Globus pallidus (tissue), 1 donor: ENCODE measurements around the gene NCKAP1.
A peak's percentile ranks its signal among the peaks of the same experiment; 100 is the strongest.

Experiments used
- DNase-seq: peaks from one replicate; pipeline ENCODE4 v3.0.0-alpha.2; 2015; ENCODE audit warnings: low spot score

NCKAP1 gene

DNA sequence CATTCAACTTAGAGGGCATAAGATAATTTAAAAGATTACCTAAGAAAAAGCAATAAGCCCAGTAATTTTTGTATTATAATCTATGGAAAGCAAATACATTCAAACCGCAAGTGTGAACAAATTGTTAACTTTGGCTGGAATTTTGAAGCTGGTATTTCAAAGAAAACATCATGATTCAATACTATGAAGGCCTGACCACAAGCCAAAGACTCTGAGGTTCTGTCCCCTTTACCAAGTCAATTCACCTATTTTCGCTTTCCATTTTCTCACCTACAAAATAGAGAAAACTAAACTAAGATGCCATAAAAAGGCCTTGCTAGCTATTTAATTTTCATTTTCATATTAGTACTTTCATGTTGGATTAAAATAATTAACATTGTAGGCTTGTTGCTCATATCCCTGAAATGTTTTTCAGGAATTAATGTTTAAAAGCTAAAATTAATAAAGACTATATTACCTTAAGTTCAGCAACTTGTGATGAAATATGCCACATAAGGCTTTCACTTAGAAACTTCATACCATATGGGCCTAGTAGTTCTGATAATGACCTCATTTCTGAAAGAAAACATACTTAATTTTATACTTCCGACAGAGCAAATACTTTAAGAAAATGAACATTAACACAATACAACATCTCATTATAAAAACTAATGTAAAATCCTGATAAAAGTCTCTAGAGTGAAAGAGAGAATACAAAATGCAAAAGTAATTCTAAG is 86.2 kb downstream of the NCKAP1 start:
- DNase-seq = no peak

GRCh38 chr2:182950546-182950945 is 87.7 kb downstream of the NCKAP1 start:
- DNase-seq = no peak

DNA sequence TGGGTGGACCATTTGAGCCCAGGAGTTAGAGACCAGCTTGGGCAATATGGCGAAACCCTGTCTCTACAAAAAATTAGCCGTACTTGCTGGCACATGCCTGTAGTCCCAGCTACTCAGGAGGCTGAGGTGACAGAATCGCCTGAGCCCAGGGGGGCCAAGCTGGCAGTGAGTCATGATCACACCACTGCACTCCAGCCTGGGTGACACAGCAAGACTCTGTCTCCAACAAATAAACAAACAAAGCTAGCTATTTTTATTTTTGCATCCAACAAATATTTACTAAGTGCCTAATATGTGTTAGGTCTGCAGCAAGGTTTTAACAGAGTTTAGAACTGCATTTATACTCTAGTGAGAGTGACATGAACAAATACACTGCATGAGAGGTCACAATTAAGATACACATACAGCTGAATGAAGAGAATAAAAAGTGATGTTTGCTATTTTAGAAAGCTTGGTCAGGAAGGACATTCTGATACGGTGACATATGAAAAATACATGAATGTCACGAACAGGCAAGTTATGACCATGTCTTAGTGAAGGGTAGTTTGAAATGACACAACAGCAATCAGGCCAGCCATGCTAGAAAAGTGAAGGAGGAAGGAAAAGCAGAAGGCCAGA is 88.6 kb downstream of the NCKAP1 start:
- DNase-seq = no peak

DNA sequence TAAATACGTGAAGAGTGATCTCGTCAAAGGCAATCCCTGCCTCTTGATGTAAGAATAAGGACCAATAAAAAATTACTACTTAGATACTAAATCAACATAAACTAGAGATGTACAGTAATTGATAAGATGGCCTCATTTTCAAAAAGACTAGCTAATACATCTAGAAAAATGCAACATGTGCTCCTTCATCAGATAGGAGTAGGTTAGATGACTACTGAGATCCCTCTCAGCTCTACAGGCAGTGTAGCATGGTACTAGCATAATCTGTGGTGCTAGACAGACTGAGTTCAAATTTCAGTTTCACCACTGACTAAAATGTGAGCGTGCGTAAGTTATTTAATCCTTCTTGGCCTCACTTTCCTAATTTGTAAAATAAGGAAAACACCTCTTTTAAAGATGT is 89.2 kb downstream of the NCKAP1 start:
- no peak for DNase-seq

- DNase-seq = no peak
Observed at GRCh38 chr2:182946958-182947369, 91.3 kb downstream of the NCKAP1 start.

DNA sequence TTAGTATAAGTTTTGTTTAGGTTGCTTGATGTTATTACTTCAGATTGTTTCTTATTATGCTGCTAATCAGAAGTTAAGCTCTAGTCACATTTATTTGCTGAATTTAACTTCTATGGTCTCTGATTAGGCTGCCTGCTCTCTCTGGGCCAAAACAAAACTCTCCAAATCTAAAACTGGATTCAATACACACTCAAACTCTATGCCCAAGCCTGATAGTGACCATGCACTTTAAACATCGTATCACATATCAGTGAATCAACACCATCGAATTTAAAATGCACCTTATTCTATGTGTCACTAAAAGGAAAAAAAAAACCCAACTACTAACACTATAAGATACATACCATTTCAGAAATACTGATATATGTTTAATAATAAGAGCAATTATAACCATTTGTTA is 94.9 kb downstream of the NCKAP1 start:
- no peak for DNase-seq

DNA sequence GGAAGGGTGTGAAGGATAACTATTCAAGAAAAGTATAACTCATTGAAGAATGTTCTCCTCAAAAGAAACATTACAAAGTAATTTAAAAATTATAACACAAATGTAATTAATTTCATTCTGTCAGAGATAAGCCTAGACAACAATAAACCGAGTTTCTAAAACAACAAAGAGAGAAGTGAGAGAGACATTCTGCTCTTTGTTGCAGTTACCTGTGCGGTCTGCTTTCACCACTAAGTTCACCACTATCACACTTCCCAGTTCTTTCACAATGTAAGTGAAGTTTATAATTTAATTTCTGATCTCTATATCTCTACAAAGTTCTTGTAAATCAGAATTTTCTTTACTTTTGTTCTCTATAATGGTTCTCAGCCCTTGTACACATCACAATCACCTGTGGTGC is 95.5 kb downstream of the NCKAP1 start:
- DNase-seq = no peak

- no peak for DNase-seq
Observed at GRCh38 chr2:182941919-182942318, 96.3 kb downstream of the NCKAP1 start.

DNA sequence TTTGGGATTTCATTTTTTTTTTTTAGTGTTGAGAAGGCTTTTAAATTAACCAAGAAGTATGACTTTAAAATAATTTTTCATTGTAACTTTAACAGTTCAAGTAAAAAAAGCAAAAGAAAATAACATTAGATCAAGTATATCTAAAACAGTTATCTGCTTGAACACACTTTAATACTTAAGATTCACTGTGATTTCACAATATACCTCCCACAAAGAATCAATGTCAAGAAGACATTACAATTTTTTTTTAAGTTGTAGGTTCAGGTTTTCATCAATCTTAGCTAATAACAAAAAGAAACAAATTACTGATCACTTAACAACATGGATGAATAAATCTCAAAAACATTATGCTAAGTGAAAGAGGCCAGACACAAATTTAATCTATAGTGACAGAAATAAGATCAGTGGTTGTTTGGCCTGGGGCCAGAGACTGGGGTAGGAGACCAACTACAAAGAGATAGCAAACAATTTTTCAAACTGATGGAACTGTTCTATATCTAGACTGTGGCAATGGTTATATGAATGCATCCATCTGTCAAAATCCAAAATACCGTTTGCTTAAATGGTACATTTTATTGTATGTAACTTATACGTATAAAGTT is 97.0 kb downstream of the NCKAP1 start:
- no peak for DNase-seq

- no peak for DNase-seq
Observed at GRCh38 chr2:182937870-182938269, 100.4 kb downstream of the NCKAP1 start.

DNA sequence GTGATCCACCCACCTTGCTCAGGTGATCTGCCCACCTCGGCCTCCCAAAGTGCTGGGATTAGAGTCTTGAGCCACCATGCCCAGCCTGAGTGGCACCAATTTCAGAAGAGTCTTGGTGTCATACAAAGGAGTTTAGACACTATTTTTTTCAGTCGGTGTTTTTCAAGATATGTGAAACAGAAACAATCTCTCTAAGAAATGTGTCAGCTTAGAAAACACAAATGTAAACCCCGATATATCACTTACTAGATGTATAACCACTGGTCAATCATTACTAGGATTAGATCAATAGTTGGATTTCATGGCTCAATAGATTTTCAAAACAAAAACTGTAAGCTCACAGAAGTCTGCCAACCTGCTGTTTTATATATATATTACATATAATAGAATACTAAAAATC is 104.6 kb downstream of the NCKAP1 start:
- DNase-seq = no peak

DNA sequence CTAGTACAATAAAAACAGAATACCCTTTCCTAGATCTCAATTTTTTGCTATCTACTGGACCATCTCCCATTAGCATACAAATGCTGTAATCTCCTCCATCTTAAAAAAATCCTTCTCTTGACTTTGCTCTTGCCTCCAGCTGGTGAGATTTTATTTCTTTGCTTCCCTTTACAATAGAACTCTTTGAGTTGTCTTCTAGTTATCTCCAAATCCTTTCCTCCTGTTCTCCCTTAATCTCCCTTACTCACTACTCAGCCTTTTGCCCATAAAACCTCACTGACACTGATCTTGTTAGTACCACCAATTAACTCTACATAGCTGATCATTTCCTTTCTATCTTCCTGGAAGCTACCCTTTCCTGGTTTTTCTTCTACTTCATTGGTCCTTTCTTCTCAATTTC is 108.3 kb downstream of the NCKAP1 start:
- DNase-seq = no peak

DNA sequence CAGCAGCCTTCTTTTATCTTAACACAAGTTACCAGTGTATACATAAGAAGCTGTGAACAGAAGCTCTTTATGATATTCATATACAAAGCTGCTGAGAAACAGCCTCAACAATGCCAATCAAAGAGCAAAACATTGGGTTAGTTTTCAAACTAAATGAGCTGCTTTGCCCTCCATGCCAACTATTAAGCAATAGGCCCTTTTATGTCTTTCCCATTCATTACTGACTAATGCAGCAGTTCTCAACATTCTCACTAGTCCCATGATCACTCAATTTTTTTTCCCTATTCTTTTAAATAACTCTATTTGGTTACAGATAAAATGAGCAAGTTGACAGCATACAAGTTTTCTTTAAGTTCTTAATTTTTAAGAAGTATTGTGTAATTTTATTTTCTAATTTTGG is 114.0 kb downstream of the NCKAP1 start:
- peak; percentile 87 for DNase-seq

GRCh38 chr2:182921234-182921633 is 117.0 kb downstream of the NCKAP1 start:
- no peak for DNase-seq

- DNase-seq = no peak
Observed at GRCh38 chr2:182920631-182921056, 117.6 kb downstream of the NCKAP1 start.

DNA sequence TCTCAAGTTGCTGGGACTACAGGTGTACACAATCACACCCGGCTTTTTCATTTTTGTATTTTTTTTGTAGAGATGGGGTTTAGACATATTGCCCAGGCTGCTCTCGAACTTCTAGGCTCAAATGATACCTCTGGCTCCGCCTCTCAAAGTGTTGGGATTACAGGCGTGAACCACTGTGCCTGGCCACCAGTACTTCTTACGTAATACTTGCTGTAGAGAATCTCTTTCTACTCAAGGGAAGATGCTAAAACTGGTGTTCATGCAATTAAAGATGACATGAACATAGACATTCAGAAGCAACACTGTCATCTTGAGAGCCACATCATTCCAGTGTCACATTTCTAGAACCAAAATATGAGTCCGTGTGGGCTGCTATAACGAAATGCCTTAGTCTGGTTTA is 118.2 kb downstream of the NCKAP1 start:
- DNase-seq = no peak

- no peak for DNase-seq
Observed at GRCh38 chr2:182918961-182919652, 119.2 kb downstream of the NCKAP1 start.

- DNase-seq = no peak
Observed at GRCh38 chr2:182917924-182918323, 120.3 kb downstream of the NCKAP1 start.

- DNase-seq = no peak
Observed at GRCh38 chr2:182916417-182916816, 121.8 kb downstream of the NCKAP1 start.

GRCh38 chr2:182915369-182916326 is 122.6 kb downstream of the NCKAP1 start:
- DNase-seq = no peak

DNA sequence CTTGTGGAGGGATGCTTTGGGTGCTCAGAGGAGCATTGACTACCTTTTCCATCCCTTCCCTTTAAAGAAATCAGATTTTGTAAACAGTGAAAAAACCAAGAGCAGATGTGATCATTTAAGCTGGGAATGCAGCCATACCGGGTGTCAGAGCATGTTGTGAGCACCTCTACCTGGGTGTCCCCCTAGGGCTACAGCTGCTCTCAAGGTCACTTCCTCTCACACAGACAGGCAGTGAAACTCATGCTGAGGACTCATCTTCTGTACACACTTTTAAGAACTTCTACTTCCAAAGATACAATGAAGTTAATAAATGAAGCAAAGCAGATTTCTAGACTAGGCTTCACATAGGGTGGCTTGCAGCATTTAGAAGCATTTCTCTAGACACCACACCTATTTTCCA is 123.4 kb downstream of the NCKAP1 start:
- DNase-seq = no peak

DNA sequence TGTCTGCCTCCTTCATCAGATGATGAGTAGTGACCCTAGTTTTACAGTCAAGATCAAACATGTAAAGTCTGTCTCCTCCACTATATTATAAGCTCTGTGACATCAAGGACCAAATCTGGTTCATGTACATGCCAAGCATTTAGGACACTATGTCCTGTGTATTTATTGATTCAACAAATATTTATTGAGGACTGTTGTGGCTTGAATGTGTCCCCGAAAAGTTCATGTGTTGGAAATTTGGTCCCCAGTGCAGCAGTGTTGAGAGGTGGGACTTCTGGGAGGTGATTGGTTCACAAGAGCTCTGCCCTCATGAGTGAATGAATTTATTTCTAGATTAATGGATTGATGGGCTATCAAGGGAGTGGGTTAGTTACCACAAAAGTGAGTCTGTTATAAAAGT is 125.2 kb downstream of the NCKAP1 start:
- no peak for DNase-seq
